ENCODE results near the gene SLC9A7. TPM values are rescaled to one million over a fixed set of nuclear protein-coding genes. Genes with fewer than 3 reads are reported as not detected.

Gene SLC9A7
- total RNA-seq (2014; rRNA removed; shearing (Covaris generic)): 48.3 and 52.9 TPM in 2 replicates
- 11.9 and 14.1 TPM in 2 replicates for polyA plus RNA-seq (2016; fragmentation: Nextera tagmentation; extraction: Ambion mirVana)

GRCh38 chrX:46758956-46759644 is at the start of gene SLC9A7:
SLC9A7 (minus strand) TSS chrX:46759118; CDS start chrX:46759029, 89 bp downstream.
- peak; percentile 83 for DNase-seq
- H3F3A ChIP-seq (ENCODE audit: insufficient read depth): no peaks in the 10 kb centered on the region
- peak within 1 kb of the TSS; percentile 51 for H3K27ac ChIP-seq

DNA sequence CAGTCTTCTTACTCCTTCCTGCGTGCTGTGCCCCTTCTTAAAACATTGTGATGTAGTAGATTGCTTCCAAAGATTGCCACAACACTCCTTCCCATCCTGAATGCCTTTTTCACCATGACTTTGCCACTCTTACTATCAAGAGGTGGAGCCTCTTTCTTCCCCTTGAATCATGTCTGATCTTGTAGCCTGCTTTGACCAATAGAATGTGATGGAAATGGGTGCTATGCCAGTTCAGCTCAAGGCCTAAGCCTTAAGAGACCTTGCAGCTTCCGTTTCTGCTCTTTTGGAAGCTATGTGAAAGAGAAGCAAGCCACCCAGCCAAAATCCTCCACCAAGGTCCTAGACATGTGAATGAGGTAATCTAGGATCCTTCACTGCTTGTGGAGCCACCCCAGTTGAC is 46.4 kb upstream of the SLC9A7 start:
- DNase-seq: no peak
- Histone ChIP-seq H3K27me3 (replicated peaks; ENCODE audit: insufficient read depth) (no peaks in the 10 kb centered on the region), H3K27ac (no peak overlapping the region), H3K79me2 (ENCODE audit: insufficient read depth) (no peaks in the 10 kb centered on the region), H3F3A (ENCODE audit: insufficient read depth) (no peaks in the 10 kb centered on the region), H2AFZ (no peak overlapping the region), H3K36me3 (ENCODE audit: low read depth) (no peaks in the 10 kb centered on the region), H3K9ac (no peak overlapping the region), H3K4me3 (no peak overlapping the region), H3K9me3 (ENCODE audit: low read depth) (no peaks in the 10 kb centered on the region), H3K4me2 (ENCODE audit: unreplicated experiment) (no peak overlapping the region), H3K9me2 (ENCODE audit: insufficient read depth) (no peaks in the 10 kb centered on the region), H3K4me1 (ENCODE audit: insufficient read depth) (no peaks in the 10 kb centered on the region), H4K20me1 (ENCODE audit: insufficient read depth) (no peaks in the 10 kb centered on the region)
- TF ChIP-seq EZH2 (IDR thresholded peaks at IDR 0.05; ENCODE audit: insufficient read depth, poor library complexity, severe bottlenecking) (no peak), EZH2phosphoT487 (IDR thresholded peaks at IDR 0.05; ENCODE audit: insufficient read depth, low read depth) (no peak)
- in situ Hi-C loops (cut with MboI): no loop called here
- 80 to 92% methylated on average over 1 to 2 of the region's 2 CpGs for WGBS, 2 experiments (ENCODE audit: low coverage in 1 of 2, low lambda C conversion rate in 2 of 2, missing lambda C conversion rate in 2 of 2)

More at GRCh38 chrX:46758956-46759644, at the start of gene SLC9A7:
- no peaks in the 10 kb centered on the region for H4K20me1 ChIP-seq (ENCODE audit: insufficient read depth)
- in situ Hi-C loops (cut with MboI): no loop called here
- H3K27me3 ChIP-seq (replicated peaks; ENCODE audit: insufficient read depth): no peaks in the 10 kb centered on the region
- H3K9me3 ChIP-seq (ENCODE audit: low read depth): no peaks in the 10 kb centered on the region
- H2AFZ ChIP-seq: peak within 1 kb of the TSS; percentile 81
- peaks cover 17% of the 10 kb centered on the region for H3K4me1 ChIP-seq (ENCODE audit: insufficient read depth)
- H3K4me2 ChIP-seq (ENCODE audit: unreplicated experiment): peak within 1 kb of the TSS; percentile 80
- no peaks in the 10 kb centered on the region for H3K9me2 ChIP-seq (ENCODE audit: insufficient read depth)
- 0 to 1% methylated on average over 18 to 30 of the region's 85 CpGs for WGBS, 2 experiments (ENCODE audit: low coverage in 1 of 2, low lambda C conversion rate in 2 of 2, missing lambda C conversion rate in 2 of 2)
- TF ChIP-seq EZH2phosphoT487 (IDR thresholded peaks at IDR 0.05; ENCODE audit: insufficient read depth, low read depth) (no peak), EZH2 (IDR thresholded peaks at IDR 0.05; ENCODE audit: insufficient read depth, poor library complexity, severe bottlenecking) (no peak)
- H3K9ac ChIP-seq: peak within 1 kb of the TSS; percentile 73
- no peaks in the 10 kb centered on the region for H3K36me3 ChIP-seq (ENCODE audit: low read depth)
- peak within 1 kb of the TSS; percentile 81 for H3K4me3 ChIP-seq
- peaks cover 47% of the 10 kb centered on the region for H3K79me2 ChIP-seq (ENCODE audit: insufficient read depth)

DNA sequence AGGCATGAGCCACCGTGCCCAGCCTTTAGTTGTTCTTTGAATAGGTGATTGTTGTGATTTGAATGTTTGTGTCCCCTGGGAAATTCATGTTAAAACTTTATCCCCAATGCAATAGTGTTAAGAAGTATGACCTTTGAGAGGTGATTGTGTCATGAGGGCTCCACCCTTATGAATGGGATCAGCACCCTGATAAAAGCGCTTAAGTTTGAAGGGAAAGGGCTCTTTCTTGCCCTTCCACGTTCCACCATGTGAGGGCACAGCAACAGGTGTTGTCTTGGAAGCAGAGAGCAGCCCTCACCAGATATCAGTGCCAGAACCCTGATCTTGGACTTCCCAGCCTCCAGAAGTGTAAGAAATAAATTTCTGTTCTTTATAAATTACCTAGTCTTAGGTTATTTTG is 44.2 kb upstream of the SLC9A7 start:
- Histone ChIP-seq H3K4me2 (ENCODE audit: unreplicated experiment) (no peak overlapping the region), H3K9me3 (ENCODE audit: low read depth) (no peaks in the 10 kb centered on the region), H3K4me3 (no peak overlapping the region), H3K9me2 (ENCODE audit: insufficient read depth) (no peaks in the 10 kb centered on the region), H3K27me3 (replicated peaks; ENCODE audit: insufficient read depth) (no peaks in the 10 kb centered on the region), H3K36me3 (ENCODE audit: low read depth) (no peaks in the 10 kb centered on the region), H3K27ac (no peak overlapping the region), H3F3A (ENCODE audit: insufficient read depth) (no peaks in the 10 kb centered on the region), H4K20me1 (ENCODE audit: insufficient read depth) (no peaks in the 10 kb centered on the region), H3K79me2 (ENCODE audit: insufficient read depth) (no peaks in the 10 kb centered on the region), H3K9ac (no peak overlapping the region), H3K4me1 (ENCODE audit: insufficient read depth) (no peaks in the 10 kb centered on the region), H2AFZ (no peak overlapping the region)
- peak; percentile 17 for DNase-seq
- WGBS, 2 experiments (ENCODE audit: low coverage in 1 of 2, low lambda C conversion rate in 2 of 2, missing lambda C conversion rate in 2 of 2): 58 to 63% methylated on average over 3 of the region's 3 CpGs
- TF ChIP-seq EZH2 (IDR thresholded peaks at IDR 0.05; ENCODE audit: insufficient read depth, poor library complexity, severe bottlenecking) (no peak), EZH2phosphoT487 (IDR thresholded peaks at IDR 0.05; ENCODE audit: insufficient read depth, low read depth) (no peak)
- in situ Hi-C loops (cut with MboI): no loop called here

GRCh38 chrX:46796574-46797191 is 37.8 kb upstream of the SLC9A7 start:
- Histone ChIP-seq H3K9me3 (ENCODE audit: low read depth) (no peaks in the 10 kb centered on the region), H3K4me2 (ENCODE audit: unreplicated experiment) (no peak overlapping the region), H3K27ac (no peak overlapping the region), H4K20me1 (ENCODE audit: insufficient read depth) (no peaks in the 10 kb centered on the region), H3K79me2 (ENCODE audit: insufficient read depth) (no peaks in the 10 kb centered on the region), H2AFZ (no peak overlapping the region), H3K9ac (no peak overlapping the region), H3K36me3 (ENCODE audit: low read depth) (no peaks in the 10 kb centered on the region), H3K4me3 (no peak overlapping the region), H3K27me3 (replicated peaks; ENCODE audit: insufficient read depth) (no peaks in the 10 kb centered on the region), H3F3A (ENCODE audit: insufficient read depth) (peaks cover 15% of the 10 kb centered on the region), H3K9me2 (ENCODE audit: insufficient read depth) (no peaks in the 10 kb centered on the region), H3K4me1 (ENCODE audit: insufficient read depth) (peaks cover 15% of the 10 kb centered on the region)
- peak; percentile 72 for DNase-seq
- no peak for TF ChIP-seq EZH2 (IDR thresholded peaks at IDR 0.05; ENCODE audit: insufficient read depth, poor library complexity, severe bottlenecking)
- TF ChIP-seq EZH2phosphoT487 (IDR thresholded peaks at IDR 0.05; ENCODE audit: insufficient read depth, low read depth): no peak
- in situ Hi-C loops (cut with MboI): loop anchor here (25.0 kb wide), 1 partner anchor 234 kb away; the partner anchor contains the start of gene CHST7
- 43 to 50% methylated on average over 7 to 8 of the region's 8 CpGs for WGBS, 2 experiments (ENCODE audit: low coverage in 1 of 2, low lambda C conversion rate in 2 of 2, missing lambda C conversion rate in 2 of 2)
